ENCODE data around the gene NXPE2.

Gene NXPE2

GRCh38 chr11:114719562-114719961 is 41.2 kb downstream of the NXPE2 start (continued):
- TF ChIP-seq HOXD13 (CRISPR knock-in tag; IDR thresholded peaks at IDR 0.05; ENCODE audit: borderline replicate concordance) (no peak), ZNF211 (tag by site-specific recombination; IDR thresholded peaks at IDR 0.05; ENCODE audit: low read depth) (no peak), TRIM28 (IDR thresholded peaks at IDR 0.05; ENCODE audit: borderline replicate concordance, low read length) (no peak), ZBTB17 (tag by site-specific recombination; IDR thresholded peaks at IDR 0.05) (no peak)

- CTCF ChIA-PET: interaction anchor here (0.7 to 0.8 kb wide), 2 partner anchors 9 to 13 kb away, joined by 3 to 5 read pairs; no protein-coding TSS in a partner anchor
- H3K36me3 ChIP-seq (ENCODE audit: control insufficient read depth in 2 of 2, insufficient read depth in 1 of 2, low read length in 2 of 2): no peaks in the 10 kb centered on the region
- H3K4me1 ChIP-seq (ENCODE audit: control insufficient read depth, insufficient read depth, low read length): no peaks in the 10 kb centered on the region
- no peaks in the 10 kb centered on the region for H3K9me3 ChIP-seq (ENCODE audit: control insufficient read depth, insufficient read depth, low read depth, low read length)
- TF ChIP-seq ZNF18 (tag by site-specific recombination; IDR thresholded peaks at IDR 0.05) (no peak), OVOL3 (tag by site-specific recombination; IDR thresholded peaks at IDR 0.05) (no peak), ZNF292 (tag by site-specific recombination; IDR thresholded peaks at IDR 0.05; ENCODE audit: borderline replicate concordance, low read depth) (no peak), ZNF658 (tag by site-specific recombination; IDR thresholded peaks at IDR 0.05) (no peak), ZNF416 (tag by site-specific recombination; IDR thresholded peaks at IDR 0.05) (no peak), ZNF514 (tag by site-specific recombination; IDR thresholded peaks at IDR 0.05) (no peak)
- POLR2A ChIA-PET: no interaction called here
- H3K4me3 ChIP-seq (ENCODE audit: low read depth, low read length): no peak overlapping the region
- no peak overlapping the region for H3K27ac ChIP-seq (ENCODE audit: extremely low read depth, low read depth, low read length)
These were observed 46.7 kb downstream of the NXPE2 start for GRCh38 chr11:114724916-114725524.

GRCh38 chr11:114725623-114726022 is 47.3 kb downstream of the NXPE2 start:
- no peak for TF ChIP-seq ZSCAN5A (tag by site-specific recombination; IDR thresholded peaks at IDR 0.05)
- TF ChIP-seq, protein P1, sequence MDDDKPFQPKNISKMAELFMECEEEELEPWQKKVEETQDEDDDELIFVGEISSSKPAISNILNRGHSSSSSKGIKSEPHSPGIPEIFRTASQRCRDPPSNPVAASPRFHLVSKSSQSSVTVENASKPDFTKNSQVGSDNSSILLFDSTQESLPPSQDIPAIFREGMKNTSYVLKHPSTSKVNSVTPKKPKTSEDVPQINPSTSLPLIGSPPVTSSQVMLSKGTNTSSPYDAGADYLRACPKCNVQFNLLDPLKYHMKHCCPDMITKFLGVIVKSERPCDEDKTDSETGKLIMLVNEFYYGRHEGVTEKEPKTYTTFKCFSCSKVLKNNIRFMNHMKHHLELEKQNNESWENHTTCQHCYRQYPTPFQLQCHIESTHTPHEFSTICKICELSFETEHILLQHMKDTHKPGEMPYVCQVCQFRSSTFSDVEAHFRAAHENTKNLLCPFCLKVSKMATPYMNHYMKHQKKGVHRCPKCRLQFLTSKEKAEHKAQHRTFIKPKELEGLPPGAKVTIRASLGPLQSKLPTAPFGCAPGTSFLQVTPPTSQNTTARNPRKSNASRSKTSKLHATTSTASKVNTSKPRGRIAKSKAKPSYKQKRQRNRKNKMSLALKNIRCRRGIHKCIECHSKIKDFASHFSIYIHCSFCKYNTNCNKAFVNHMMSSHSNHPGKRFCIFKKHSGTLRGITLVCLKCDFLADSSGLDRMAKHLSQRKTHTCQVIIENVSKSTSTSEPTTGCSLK (tag by site-specific recombination; IDR thresholded peaks at IDR 0.05): no peak
- TF ChIP-seq, protein P2, sequence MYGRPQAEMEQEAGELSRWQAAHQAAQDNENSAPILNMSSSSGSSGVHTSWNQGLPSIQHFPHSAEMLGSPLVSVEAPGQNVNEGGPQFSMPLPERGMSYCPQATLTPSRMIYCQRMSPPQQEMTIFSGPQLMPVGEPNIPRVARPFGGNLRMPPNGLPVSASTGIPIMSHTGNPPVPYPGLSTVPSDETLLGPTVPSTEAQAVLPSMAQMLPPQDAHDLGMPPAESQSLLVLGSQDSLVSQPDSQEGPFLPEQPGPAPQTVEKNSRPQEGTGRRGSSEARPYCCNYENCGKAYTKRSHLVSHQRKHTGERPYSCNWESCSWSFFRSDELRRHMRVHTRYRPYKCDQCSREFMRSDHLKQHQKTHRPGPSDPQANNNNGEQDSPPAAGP (tag by site-specific recombination; IDR thresholded peaks at IDR 0.05): no peak
- TF ChIP-seq GLI4 (tag by site-specific recombination; IDR thresholded peaks at IDR 0.05): no peak
- no peak for TF ChIP-seq ZBTB10 (tag by site-specific recombination; IDR thresholded peaks at IDR 0.05)
- no peak for TF ChIP-seq ZNF658 (tag by site-specific recombination; IDR thresholded peaks at IDR 0.05)
- TF ChIP-seq HOXA7 (CRISPR knock-in tag; IDR thresholded peaks at IDR 0.05; ENCODE audit: borderline replicate concordance): no peak
- no peak for TF ChIP-seq SETDB1 (IDR thresholded peaks at IDR 0.05; ENCODE audit: insufficient read length, low read length)
- TF ChIP-seq ZNF521 (tag by site-specific recombination; IDR thresholded peaks at IDR 0.05): no peak
- TF ChIP-seq ZNF639 (tag by site-specific recombination; IDR thresholded peaks at IDR 0.05): no peak
- Histone ChIP-seq H3K9me3 (ENCODE audit: control insufficient read depth, insufficient read depth, low read depth, low read length) (no peaks in the 10 kb centered on the region), H3K4me1 (ENCODE audit: control insufficient read depth, insufficient read depth, low read length) (no peaks in the 10 kb centered on the region), H3K27ac (ENCODE audit: extremely low read depth, low read depth, low read length) (no peak overlapping the region), H3K4me3 (ENCODE audit: low read depth, low read length) (no peak overlapping the region), H3K36me3 (ENCODE audit: control insufficient read depth in 2 of 2, insufficient read depth in 1 of 2, low read length in 2 of 2) (no peaks in the 10 kb centered on the region)
- CTCF ChIA-PET: no interaction called here
- POLR2A ChIA-PET: no interaction called here

Measured in HEK293 (cell line).